Activated CD4-positive, alpha-beta T cell treated with anti-CD3 and anti-CD28 coated beads, Interleukin-2, amount 50 U/mL, for 1 hour (primary cell): ENCODE data around the gene MAGI2.
"Not testable (repeated sequence)": the region's sequence is repeated elsewhere in the genome, so short reads cannot be mapped to it uniquely, and the experiment has no call there.

Experiments used
- DNase-seq: peaks from one replicate; pipeline ENCODE4 v3.0.0-alpha.2; 2020

Gene MAGI2

DNA sequence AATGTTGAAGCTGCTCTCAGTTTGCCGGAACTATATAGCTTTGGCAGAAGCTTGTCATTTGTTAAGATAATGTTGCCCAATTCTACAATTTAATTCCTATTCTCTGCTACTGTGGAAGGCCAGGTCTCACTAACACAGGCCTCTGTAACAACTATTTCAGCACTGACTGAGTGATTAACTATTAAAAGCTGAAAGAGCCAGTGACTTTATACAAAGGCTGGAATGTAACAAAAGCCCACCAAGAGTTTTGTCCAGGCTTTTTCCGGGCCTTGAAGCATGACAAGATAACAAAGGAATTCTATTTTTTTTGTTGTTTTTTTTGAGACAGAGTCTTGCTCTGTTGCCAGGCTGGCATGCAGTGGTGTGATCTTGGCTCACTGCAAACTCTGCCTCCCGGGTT is 859.3 kb downstream of the MAGI2 start:
- DNase-seq, result no peak

DNA sequence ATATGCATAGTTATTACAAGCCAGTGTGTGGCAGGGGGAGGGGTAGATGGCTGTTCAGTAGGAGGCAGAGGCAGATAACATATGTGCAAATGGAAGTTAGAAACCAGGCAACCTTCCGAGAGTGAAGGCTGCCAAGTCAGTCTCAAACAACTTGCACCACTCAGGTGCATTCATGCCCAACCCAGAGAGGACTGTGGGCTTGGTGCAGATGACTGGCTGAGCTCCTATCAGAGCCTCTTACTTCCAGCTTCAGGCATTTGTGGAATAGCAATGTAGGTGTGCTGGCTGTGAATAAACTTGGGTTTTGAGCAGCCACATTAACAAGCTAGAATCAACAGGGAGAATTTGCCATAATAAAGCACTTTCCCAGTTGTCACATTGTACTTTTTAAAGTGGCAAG is 865.1 kb downstream of the MAGI2 start:
- no peak for DNase-seq

DNA sequence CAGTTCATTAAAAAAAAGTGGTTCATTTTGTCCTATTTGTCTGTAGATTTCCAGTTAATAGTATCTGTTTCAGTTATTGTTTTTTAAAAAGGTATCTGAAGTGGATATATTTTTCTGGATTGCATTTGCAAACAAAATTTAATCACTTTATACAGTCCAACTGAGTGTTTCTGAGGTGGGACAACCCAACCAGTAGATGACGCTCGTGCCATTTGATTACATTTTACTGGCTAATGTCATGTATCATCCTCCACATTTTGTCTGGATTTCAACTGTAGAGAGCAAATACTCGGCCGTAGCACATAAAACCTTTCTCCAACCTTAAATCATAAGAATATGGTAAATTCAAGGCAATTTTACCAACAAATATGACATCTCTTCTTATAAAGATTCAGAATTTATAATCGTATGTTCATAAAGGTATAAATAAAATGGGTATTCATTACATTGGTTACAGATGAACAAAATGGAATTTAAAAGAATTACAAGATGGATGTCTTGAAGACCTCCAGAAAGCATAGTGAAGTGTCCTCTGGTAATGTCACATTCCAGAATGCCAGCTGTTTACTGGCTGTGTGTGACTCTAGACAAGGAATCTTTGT is 865.9 kb downstream of the MAGI2 start:
- no peak for DNase-seq

DNA sequence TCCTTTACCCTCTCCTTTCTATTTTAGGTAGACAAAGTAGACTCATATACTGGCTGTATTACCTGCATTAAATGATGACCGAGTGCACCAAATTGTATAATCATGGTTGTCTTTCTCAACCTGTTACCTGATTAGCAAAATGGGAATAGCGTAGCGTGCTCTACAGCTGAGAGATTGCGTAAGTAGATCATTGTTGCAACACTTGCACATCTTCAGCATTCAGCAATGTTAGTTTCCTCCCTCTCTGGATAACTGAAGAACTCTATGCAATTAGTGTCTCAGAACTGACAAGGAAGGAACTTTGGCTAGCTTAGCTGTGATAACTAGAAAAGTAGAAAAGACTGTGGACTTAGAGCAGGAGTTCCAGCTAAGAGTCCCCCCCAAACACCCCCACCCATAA is 867.5 kb downstream of the MAGI2 start:
- DNase-seq, result no peak

DNA sequence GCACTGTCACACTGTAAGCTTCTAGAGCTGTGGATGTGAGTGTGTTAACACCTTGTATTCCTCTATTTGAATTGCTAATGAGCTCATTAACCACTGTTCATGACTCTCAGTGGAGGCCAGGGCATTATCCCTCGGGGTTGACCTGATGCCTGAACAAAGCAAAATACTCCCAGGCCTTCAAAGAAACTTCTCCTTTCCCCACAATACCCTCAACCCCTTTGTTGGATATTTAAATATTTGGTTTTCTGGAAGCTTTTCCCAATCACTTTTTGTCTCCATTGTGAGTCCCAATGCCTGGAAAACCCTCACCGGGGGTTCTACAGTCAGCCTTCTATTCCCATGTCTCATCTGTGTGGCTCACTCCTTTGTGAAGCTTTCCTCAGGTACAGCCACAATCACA is 874.8 kb downstream of the MAGI2 start:
- no peak for DNase-seq

DNA sequence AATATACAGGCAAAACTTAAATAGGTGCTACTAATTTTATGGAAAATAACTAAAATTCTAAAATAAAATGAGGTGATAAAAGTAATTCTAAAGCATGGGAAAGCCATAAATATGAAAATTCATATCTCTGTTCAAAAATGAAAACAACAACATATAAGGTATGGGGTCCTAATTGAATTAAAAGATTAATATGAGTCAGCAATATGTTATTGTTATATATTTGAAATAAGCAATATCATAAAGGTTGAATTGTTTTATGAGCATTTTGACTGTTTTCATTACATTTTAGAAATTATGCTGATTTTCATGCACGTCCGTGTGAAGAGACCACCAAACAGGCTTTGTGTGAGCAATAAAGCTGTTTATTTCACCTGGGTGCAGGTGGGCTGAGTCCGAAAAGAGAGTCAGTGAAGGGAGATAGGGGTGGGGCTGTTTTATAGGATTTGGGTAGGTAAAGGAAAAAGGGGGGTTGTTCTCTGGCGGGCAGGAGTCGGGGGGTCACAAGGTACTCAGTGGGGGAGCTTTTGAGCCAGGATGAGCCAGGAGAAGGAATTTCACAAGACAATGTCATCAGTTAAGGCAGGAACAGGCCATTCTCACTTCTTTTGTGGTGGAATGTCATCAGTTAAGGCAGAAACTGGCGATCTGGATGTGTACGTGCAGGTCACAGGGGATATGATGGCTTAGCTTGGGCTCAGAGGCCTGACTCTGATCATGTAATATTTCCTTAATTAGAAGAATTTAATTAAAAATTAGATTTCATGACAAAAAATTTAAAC is 876.1 kb downstream of the MAGI2 start:
- DNase-seq, result not testable (repeated sequence)

DNA sequence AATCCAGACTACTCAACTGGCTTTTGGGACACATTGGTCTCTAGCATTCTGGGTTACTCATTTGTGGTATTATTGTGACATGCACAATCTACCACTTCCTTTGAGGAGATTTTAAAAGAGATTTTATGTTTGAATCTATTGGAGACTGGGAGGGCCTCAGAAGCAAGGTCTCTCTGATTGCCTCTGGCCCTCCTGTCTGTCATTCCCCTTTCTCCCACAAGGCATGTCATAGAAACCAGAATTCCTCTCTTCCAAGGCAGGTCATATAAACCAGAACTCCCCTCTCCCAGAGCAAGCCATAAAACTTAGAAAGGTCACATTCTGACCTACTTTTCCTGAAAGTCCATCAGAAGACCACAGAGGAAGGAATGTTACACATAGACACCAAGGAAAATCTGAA is 877.2 kb downstream of the MAGI2 start:
- no peak for DNase-seq

DNA sequence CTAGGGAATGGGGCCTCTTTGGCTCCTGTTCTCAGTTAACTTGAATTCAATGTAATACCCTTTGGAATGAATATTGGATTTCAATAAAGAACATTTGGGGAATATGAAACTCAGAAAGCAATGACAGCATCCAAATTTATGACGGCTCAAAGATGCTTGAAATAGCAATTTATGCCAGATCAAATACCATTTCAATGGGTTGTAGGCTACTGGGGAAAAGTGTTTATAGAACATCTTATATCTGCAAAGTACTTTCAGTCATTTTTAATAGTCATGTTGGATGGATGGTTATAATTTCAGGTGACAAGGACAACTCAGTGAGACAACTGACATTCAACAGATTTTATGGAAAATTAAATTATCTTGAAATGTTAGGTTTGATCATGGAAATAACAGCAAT is 882.2 kb downstream of the MAGI2 start:
- DNase-seq, result no peak

DNA sequence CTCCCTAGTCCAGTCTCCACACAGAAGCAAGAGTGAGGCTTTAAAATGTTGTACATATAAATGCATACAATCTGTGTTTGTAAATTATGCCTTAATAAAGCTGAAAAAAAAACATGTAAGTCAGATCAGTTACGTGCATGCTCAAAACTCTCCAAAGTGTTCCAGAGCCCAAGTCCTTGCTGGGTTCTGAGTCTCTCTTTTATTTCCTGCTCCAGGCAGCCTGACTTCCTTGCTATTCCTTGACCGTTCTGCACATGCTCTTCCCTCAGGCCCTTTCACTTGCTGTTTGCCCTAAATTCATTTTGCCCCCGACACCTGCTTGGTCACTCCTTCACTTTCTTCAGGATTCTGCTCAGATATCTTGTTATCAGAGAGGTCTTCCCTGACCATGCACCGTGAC is 884.8 kb downstream of the MAGI2 start:
- no peak for DNase-seq

DNA sequence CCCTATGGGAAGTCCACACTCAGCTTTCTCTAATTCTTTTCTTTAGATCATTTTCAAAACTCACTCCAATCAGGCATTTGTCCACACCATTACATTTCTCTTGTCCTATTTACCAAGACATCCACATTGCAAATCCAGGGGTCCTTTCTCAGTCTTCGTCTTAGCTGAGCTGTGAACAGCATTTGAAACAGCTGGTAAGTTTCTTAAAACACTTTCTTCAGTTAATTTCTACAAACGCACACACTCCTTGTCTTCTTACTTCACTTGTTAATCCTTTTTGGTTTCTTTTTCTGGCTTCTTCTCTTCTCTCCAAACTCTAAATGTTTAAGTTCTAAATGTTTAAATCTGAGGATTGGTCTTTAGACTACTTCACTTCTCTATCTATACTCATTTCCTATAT is 885.6 kb downstream of the MAGI2 start:
- DNase-seq, result no peak

DNA sequence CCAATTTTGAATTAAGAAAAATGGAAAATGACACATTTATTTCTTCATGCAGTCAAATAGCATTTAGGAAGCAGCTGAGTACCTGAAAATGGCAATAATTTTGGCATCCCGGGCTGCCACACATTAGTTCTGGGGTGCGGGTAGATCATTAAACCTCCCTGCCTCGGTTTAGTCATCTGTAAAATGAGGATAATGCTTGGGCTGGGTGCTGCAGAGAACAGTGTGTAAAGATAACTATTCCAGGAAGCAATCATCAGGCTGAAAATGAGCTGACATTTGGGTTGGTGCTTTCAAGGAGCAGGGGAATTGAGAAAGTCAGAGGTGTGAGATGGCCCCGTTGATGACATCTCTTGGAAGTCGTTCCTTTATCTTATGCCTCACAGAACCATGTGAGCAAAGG is 887.7 kb downstream of the MAGI2 start:
- DNase-seq, result no peak

DNA sequence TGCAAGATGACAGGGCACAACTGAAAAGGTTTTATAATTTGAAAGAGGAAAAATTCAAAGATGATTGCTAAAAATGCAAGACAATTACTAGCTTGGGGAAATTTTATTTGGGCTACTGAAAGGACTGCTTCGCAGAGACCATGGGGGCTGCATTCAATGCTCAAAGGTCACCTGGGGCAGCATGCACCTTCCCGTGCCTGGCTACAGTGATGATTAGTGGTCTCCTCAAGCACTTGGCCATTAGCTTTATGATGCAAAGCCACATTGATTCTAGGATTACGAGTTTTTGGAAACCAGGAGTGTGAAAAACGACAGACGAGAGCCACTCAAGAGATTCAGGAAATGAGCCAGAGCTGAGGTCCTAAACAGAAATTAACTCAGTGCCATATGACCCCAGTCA is 890.3 kb downstream of the MAGI2 start:
- no peak for DNase-seq

DNA sequence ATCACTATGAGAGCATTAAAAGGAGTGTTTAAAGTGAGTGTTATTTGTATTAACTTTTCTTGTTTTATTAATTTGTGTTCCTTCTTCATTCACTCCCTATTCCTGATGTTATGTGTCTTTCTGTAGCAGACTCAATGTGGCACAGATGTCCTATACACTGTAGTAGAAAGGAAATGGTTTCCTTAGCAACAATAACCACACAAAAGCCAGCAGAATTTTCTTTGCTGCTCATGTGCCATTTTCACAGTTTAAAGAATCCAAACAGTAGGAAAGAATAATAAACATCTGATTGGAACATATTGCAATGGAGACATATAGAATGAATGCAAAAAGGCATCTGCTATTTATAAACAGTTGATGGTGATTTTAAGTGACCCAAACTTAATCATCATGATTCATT is 891.3 kb downstream of the MAGI2 start:
- no peak for DNase-seq

DNA sequence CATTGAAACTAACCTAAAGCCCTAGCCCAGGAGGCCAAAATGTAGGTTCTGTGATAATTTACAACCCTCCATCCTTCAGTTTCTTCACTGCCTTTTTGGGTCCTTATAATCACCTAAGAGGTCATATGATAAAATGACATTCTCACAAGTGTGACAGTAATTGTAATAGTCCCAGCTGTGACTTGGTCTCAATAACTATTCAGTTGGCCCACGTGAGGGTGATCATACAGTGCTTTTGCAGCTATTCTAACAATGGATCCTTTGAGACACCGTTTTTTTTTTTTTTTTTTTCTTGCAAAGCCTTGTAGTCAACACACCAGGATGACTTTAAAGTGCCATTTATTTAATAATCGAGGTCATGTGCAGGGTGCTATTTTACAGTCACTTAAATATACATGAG is 894.9 kb downstream of the MAGI2 start:
- DNase-seq, result no peak

DNA sequence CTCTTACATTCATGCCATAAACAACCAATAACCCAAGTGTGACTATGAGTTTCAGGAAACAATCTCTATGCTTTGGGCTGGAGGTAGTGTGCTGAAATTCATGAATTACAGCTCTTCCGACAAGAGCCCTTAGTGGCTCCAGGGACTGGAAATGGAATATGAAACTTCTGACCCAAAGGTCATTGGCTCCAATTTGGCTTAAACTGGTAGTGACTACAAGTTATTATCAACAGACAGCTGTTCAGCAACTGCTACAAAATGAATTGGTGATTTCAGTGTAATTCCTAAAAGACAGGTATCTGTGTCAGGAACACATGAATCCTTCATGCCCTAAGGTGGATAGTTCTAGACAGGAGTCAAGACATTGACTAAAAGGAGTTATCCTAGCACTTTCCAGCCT is 909.5 kb downstream of the MAGI2 start:
- DNase-seq, result no peak

DNA sequence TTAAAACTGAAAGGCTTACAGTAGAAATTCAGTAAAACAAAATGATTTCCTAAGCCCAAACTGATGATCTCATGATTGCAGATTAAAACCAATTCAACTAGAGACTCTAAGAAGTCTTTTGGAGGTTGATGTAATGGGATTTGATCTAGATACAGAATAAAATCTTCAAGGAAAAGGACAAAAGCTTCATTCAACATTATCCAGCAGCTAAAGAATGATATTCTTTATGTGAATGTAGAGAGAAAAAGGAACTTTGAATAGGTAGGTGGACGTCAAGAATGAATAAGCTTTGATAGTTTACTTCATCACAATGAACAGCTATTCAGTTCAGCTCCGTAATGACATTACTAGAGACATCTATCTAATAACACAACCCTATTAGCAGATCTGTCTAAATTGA is 910.5 kb downstream of the MAGI2 start:
- DNase-seq, result no peak

DNA sequence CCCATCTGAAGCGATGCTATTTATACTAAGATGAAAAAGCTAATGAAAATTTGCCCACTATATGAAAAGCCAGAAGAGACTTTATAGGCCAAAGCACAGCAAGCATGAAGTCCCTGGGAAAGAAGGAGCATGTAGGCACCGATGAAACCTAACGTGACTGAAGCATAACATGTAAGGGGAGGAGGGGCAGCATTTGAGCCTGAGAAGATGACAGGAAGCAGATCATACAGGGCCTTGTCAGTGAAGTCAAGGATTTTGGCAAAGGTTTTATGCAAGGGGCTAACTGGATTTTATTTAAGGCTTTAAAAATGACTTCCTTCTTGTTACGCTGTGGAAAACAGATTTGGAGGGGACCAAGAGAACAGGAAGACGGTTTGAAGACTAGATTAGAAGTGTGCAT is 910.9 kb downstream of the MAGI2 start:
- no peak for DNase-seq

DNA sequence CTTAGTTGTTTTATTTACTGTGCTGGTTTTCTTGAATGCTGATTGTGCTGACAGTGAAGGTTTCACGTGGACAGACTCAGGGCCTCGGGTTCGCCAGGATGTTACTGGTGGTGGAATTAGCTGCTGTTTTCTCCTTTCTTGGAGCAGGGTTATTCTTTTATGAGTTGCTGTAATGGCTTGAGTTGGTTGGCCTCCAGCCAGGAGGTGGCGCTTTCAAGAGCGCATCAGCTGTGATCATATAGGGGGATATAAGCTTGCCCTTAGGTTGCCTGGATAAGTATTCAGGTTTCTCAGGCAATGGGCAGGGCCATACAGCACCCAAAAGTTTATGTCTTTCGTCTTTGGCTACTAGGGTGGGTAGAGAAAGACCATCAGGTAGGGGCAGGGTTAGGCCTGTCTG is 913.6 kb downstream of the MAGI2 start:
- DNase-seq, result no peak

DNA sequence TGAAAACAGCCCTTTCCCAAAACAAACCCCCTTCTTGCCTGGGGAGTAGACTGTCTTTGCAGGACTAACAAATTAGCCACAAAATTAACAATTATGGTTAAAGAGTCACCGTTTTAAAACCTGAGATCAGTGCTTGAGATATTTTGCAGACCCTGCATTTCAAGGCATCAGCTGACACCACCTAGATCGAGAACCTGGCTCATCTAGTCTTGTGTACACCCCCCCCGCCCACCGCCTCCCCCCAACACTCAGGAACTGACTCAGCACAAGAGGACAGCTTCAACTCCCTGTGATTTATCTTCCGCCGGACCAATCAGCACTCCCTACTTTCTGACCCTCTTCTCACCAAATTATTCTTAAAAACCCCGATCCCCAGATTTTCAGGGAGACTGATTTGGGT is 917.8 kb downstream of the MAGI2 start:
- DNase-seq, result no peak

DNA sequence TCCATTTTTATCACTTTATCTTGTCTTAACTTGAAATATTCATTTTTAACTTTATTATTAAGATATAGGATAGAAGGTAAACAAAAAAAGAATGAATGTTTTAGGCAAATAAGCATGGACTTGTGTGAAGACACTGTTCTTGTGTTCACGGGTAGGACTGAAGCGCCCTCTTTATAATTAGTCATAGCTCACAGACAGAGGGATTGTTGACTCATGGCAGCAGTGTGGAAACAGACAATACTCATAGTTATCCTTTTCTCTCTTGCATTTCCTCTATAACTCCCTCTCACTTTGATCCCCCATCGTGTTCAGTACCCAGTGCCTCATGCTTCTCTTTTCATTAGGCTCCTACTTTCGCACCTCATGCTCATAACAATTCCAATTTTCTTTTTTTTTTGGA is 923.1 kb downstream of the MAGI2 start:
- DNase-seq, result no peak

DNA sequence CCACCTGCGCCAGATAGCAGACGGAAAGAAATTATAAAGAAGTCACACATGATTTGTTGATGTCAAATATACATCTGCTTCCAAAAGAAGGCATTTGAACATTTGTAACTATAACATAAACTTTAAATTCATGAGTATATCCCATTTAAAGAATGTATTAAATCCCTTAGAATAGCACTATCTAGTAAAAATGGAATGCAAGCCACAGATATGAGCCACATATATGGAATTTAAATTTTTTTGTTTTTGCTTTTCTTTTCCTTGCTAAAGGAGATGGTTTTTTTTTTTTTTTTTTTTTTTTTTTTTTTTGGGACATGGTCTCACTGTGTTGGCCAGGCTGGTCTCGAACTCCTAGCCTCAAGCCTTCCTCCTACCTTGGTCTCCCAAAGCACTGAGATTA is 924.1 kb downstream of the MAGI2 start:
- DNase-seq, result no peak

DNA sequence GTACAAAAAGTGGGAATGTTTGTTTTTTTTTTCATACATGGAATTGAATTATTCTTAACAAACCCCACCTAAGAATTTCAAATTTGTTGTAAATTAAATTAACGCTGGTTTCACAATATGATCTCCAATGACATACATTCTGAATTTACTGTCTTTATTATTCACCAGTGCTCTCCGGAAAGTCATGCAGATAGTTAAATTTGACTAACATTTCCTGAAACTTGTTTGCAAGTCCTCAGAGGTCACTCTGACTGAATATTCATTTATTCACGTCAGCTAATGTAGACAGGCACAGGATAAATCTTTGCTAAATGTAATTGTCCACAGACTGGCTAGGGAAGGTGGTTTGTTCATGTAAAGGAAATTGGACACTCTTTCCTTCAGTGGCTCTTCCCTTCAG is 924.5 kb downstream of the MAGI2 start:
- DNase-seq, result no peak

DNA sequence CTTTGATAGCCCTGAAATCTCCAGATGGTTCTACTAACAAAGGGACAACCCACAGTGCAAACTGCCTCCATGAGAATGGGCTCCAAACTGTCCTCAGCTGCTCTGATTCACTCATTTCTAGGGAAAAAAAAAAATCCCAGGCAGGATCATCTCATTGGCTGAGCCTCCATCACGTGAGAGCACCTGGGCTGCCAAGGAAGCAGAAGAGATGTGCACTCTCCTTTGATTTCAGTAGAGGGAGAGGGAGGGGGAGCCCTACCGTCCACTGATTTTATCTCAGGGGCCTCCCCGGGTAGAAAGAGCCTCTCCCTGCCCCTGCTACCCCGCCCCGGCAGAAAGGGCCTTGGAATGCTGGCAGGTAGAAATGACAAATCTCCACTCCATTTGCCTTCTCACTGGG is 929.5 kb downstream of the MAGI2 start:
- no peak for DNase-seq

DNA sequence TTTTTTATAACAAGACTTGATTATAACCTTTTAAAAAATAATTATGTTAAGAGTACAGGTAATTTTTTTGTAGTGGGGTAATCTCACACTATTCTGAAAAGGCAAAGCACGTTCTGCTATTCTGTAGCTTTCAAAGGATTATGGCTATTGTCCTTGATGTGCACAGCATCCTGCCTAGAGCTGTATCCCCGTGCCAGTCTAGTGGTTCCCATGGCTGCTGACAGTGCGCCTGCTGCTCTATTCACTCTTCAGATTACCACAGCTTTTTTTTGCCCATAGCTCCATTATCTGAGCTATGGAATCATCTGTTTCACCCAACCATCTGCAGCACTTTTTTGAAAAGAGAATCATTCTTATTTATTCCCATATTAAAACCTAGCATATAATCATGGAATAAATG is 931.5 kb downstream of the MAGI2 start:
- no peak for DNase-seq

DNA sequence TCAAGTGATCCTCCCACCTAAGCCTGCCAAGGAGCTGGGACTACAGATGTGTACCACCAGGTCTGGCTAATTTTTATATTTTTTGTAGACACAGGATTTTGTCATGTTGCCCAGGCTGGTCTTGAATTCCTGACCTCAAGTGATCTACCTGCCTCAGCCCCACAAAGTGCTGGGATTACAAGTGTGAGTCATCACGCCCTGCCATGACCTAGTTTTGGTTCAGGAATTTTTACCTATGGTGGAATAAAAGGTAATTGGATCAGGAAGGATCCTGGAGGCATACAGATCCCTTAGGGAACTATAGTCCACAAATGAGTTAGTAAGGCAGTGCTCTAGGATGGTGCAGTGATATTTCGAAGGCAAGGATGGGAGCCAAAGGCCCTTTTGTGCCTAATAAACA is 937.0 kb downstream of the MAGI2 start:
- DNase-seq, result no peak
